Liver (tissue), 9 donors: ENCODE measurements around the gene LIPG. TPM values are rescaled to one million over a fixed set of nuclear protein-coding genes. Genes with fewer than 3 reads are reported as not detected.

ENCODE experiments used
- DNase-seq: peaks from one replicate; pipeline ENCODE4 v3.0.0-alpha.2; 2017; ENCODE audit warnings: low spot score
- H3K27ac ChIP-seq, 2 donors: one replicate each; pipeline ENCODE4 v1.7.0; 2013; ENCODE audit warnings: inconsistent platforms in 2 of 2, low read length in 2 of 2, control low read depth in 1 of 2, low read depth in 1 of 2, mild to moderate bottlenecking in 1 of 2
- H3K27me3 ChIP-seq, 4 donors: one replicate each; pipeline versions ENCODE4 v1.6.1 to v1.7.0; 2013; ENCODE audit warnings: low read length in 3 of 4, inconsistent platforms in 1 of 4, mild to moderate bottlenecking in 1 of 4, moderate library complexity in 1 of 4; ENCODE audit not compliant: control insufficient read depth in 4 of 4, insufficient read depth in 4 of 4
- H3K36me3 ChIP-seq, 4 donors: one replicate each; pipeline versions ENCODE4 v1.6.1 to v1.7.0; 2013; ENCODE audit warnings: low read length in 3 of 4, mild to moderate bottlenecking in 3 of 4, low read depth in 1 of 4, moderate library complexity in 1 of 4; ENCODE audit not compliant: control insufficient read depth in 4 of 4, insufficient read depth in 3 of 4
- H3K4me1 ChIP-seq, 4 donors: one replicate each; pipeline versions ENCODE4 v1.6.1 to v1.7.0; 2013; ENCODE audit warnings: low read length in 3 of 4, mild to moderate bottlenecking in 3 of 4, moderate library complexity in 1 of 4; ENCODE audit not compliant: control insufficient read depth in 4 of 4, insufficient read depth in 4 of 4
- H3K4me3 ChIP-seq, 3 donors: one replicate each; pipeline versions ENCODE4 v1.6.1 to v1.7.0; 2013; ENCODE audit warnings: low read length in 3 of 3, control low read depth in 1 of 3, low read depth in 1 of 3, mild to moderate bottlenecking in 1 of 3
- H3K9ac ChIP-seq, 2 donors: one replicate each; pipeline ENCODE4 v1.7.0; 2013; ENCODE audit warnings: low read length in 2 of 2, mild to moderate bottlenecking in 2 of 2, moderate library complexity in 2 of 2, control low read depth in 1 of 2, low read depth in 1 of 2
- H3K9me3 ChIP-seq, 4 donors: one replicate each; pipeline versions ENCODE4 v1.6.1 to v1.7.0; 2013; ENCODE audit warnings: low read length in 3 of 4; ENCODE audit not compliant: control insufficient read depth in 4 of 4
- ATF3 ChIP-seq: IDR thresholded peaks from 2 replicates; pipeline ENCODE4 v1.6.1; 2016; ENCODE audit warnings: antibody characterized with exemption
- EGR1 ChIP-seq, 2 donors: IDR thresholded peaks; 2 replicates each; pipeline ENCODE4 v1.6.1; 2016 to 2018; ENCODE audit warnings: antibody characterized with exemption in 2 of 2, low read depth in 2 of 2
- FOXA1 ChIP-seq: IDR thresholded peaks from 2 replicates; pipeline ENCODE4 v1.6.1; 2016; ENCODE audit warnings: antibody characterized with exemption
- GABPA ChIP-seq, 2 donors: IDR thresholded peaks in 1 of 2; conservative IDR thresholded peaks in 1 of 2; 2 replicates each; pipeline ENCODE4 v1.6.1; 2016; ENCODE audit warnings: antibody characterized with exemption in 2 of 2, mild to moderate bottlenecking in 1 of 2, moderate library complexity in 1 of 2
- HNF4A ChIP-seq, 2 donors: conservative IDR thresholded peaks; 2 replicates each; pipeline ENCODE4 v1.6.1; 2016; ENCODE audit warnings: antibody characterized with exemption in 2 of 2, mild to moderate bottlenecking in 2 of 2
- HNF4G ChIP-seq: IDR thresholded peaks from 2 replicates; pipeline ENCODE4 v1.6.1; 2016; ENCODE audit warnings: antibody characterized with exemption
- NR2F2 ChIP-seq: IDR thresholded peaks from 2 replicates; pipeline ENCODE4 v1.6.1; 2016; ENCODE audit warnings: antibody characterized with exemption
- RAD21 ChIP-seq, 2 donors: IDR thresholded peaks; 2 replicates each; pipeline ENCODE4 v1.6.1; 2016; ENCODE audit warnings: antibody characterized with exemption in 2 of 2, mild to moderate bottlenecking in 2 of 2
- RXRA ChIP-seq, 2 donors: IDR thresholded peaks; 2 replicates each; pipeline ENCODE4 v1.6.1; 2017 to 2018; ENCODE audit warnings: antibody characterized with exemption in 2 of 2, mild to moderate bottlenecking in 1 of 2
- SP1 ChIP-seq: IDR thresholded peaks from 2 replicates; pipeline ENCODE4 v1.6.1; 2018; ENCODE audit warnings: antibody characterized with exemption, mild to moderate bottlenecking
- TAF1 ChIP-seq: conservative IDR thresholded peaks from 2 replicates; pipeline ENCODE4 v1.6.1; 2016; ENCODE audit warnings: antibody characterized with exemption, mild to moderate bottlenecking
- ZBTB33 ChIP-seq: IDR thresholded peaks from 2 replicates; pipeline ENCODE4 v1.6.1; 2016; ENCODE audit warnings: antibody characterized with exemption
- WGBS: extraction: QIAGEN DNeasy Blood & Tissue Kit; methylation state at CpG from one replicate; pipeline ENCODE4 v1.1.7; 2013; 5-methylcytosine and 5-hydroxymethylcytosine counted together
- polyA plus RNA-seq, 2 donors: library from polyadenylated mRNA; stranded (reverse) in 1 of 2; unstranded in 1 of 2; fragments of 200-250 nt in 1 of 2; fragments of >200 nt in 1 of 2; fragmentation: Nextera tagmentation in 1 of 2; extraction: Ambion mirVana in 1 of 2; gene quantifications; one replicate each; pipeline versions ENCODE4 v1.2.1 to v1.2.3, GENCODE V29; 2013 to 2015
- total RNA-seq, 2 donors: library from RNA; depleted of rRNA; stranded (reverse); fragments of >200 nt; gene quantifications; one replicate each; pipeline ENCODE4 v1.2.3, GENCODE V29; 2014
- TF ChIP-seq, protein P1 (sequence below): IDR thresholded peaks from 2 replicates; pipeline ENCODE4 v1.6.1; 2016; ENCODE audit warnings: antibody characterized with exemption
- TF ChIP-seq, protein P2 (sequence below): IDR thresholded peaks from 2 replicates; pipeline ENCODE4 v1.6.1; 2016; ENCODE audit warnings: antibody characterized with exemption, mild to moderate bottlenecking
- TF ChIP-seq, protein P3 (sequence below): fragments of 150-350 bp; IDR thresholded peaks from 2 replicates; pipeline ENCODE4 v1.5.1; 2017; ENCODE audit warnings: improper control_type of control experiment, low read depth, low read length; ENCODE audit not compliant: missing input control
- donor health status: healthy.
- donor health status: healthy.
- donor health status: healthy.
- donor health status: healthy.
- donor health status: healthy.

LIPG gene
- total and polyA plus RNA-seq, 4 donors = 2.8 to 150 (median 39.7) TPM

DNA sequence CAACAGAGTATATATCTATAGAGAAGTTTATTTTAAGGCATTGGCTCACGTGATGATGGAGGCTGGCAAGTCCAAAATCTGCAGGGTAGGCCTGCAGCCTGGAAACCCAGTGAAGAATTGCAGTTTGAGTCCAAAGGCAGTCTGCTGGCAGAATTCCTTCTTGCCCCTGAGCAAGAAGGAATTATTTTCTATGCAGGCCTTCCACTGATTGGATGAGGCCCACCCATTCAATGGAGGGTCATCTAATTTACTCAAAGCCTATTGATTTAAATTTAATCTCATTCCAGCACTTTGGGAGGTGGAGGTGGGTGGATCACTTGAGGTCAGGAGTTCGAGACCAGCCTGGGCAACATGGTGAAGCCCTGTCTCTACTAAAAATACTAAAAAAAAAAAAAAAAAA is 44.4 kb upstream of the LIPG start:
- DNase-seq = no peak
- H3K27me3 ChIP-seq = no peaks in the 10 kb centered on the region
- 96% methylated on average over 2 of the region's 2 CpGs for WGBS
- H3K4me3 ChIP-seq = no peak overlapping the region
- H3K4me1 ChIP-seq = peaks cover 0 to 6% (median 4%) of the 10 kb centered on the region in 4 donors
- no peaks in the 10 kb centered on the region for H3K9me3 ChIP-seq
- no peak overlapping the region for H3K27ac ChIP-seq
- no peak overlapping the region for H3K9ac ChIP-seq
- TF ChIP-seq RXRA (IDR thresholded peaks at IDR 0.05) (no peak), FOXA1 (no peak), ZBTB33 (no peak), NR2F2 (no peak), HNF4G (no peak), GABPA (IDR thresholded peaks at IDR 0.05 in 1 of 2, conservative IDR thresholded peaks at IDR 0.05 in 1 of 2) (no peak), HNF4A (conservative IDR thresholded peaks at IDR 0.05) (no peak), ATF3 (no peak), TAF1 (no peak), EGR1 (IDR thresholded peaks at IDR 0.05; ENCODE audit: low read depth in 2 of 2) (no peak)
- TF ChIP-seq, protein P1, sequence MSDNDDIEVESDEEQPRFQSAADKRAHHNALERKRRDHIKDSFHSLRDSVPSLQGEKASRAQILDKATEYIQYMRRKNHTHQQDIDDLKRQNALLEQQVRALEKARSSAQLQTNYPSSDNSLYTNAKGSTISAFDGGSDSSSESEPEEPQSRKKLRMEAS = no peak
- TF ChIP-seq, protein P2, sequence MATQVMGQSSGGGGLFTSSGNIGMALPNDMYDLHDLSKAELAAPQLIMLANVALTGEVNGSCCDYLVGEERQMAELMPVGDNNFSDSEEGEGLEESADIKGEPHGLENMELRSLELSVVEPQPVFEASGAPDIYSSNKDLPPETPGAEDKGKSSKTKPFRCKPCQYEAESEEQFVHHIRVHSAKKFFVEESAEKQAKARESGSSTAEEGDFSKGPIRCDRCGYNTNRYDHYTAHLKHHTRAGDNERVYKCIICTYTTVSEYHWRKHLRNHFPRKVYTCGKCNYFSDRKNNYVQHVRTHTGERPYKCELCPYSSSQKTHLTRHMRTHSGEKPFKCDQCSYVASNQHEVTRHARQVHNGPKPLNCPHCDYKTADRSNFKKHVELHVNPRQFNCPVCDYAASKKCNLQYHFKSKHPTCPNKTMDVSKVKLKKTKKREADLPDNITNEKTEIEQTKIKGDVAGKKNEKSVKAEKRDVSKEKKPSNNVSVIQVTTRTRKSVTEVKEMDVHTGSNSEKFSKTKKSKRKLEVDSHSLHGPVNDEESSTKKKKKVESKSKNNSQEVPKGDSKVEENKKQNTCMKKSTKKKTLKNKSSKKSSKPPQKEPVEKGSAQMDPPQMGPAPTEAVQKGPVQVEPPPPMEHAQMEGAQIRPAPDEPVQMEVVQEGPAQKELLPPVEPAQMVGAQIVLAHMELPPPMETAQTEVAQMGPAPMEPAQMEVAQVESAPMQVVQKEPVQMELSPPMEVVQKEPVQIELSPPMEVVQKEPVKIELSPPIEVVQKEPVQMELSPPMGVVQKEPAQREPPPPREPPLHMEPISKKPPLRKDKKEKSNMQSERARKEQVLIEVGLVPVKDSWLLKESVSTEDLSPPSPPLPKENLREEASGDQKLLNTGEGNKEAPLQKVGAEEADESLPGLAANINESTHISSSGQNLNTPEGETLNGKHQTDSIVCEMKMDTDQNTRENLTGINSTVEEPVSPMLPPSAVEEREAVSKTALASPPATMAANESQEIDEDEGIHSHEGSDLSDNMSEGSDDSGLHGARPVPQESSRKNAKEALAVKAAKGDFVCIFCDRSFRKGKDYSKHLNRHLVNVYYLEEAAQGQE = no peak
- TF ChIP-seq, protein P3, sequence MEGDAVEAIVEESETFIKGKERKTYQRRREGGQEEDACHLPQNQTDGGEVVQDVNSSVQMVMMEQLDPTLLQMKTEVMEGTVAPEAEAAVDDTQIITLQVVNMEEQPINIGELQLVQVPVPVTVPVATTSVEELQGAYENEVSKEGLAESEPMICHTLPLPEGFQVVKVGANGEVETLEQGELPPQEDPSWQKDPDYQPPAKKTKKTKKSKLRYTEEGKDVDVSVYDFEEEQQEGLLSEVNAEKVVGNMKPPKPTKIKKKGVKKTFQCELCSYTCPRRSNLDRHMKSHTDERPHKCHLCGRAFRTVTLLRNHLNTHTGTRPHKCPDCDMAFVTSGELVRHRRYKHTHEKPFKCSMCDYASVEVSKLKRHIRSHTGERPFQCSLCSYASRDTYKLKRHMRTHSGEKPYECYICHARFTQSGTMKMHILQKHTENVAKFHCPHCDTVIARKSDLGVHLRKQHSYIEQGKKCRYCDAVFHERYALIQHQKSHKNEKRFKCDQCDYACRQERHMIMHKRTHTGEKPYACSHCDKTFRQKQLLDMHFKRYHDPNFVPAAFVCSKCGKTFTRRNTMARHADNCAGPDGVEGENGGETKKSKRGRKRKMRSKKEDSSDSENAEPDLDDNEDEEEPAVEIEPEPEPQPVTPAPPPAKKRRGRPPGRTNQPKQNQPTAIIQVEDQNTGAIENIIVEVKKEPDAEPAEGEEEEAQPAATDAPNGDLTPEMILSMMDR = no peak
- no peaks in the 10 kb centered on the region for H3K36me3 ChIP-seq

GRCh38 chr18:49519101-49519971 is 42.5 kb upstream of the LIPG start:
- no peak for TF ChIP-seq SP1
- TF ChIP-seq RAD21 (IDR thresholded peaks at IDR 0.05) = no peak
- no peaks in the 10 kb centered on the region for H3K27me3 ChIP-seq
- DNase-seq = no peak
- no peak overlapping the region for H3K27ac ChIP-seq
- H3K4me3 ChIP-seq = no peak overlapping the region
- 87% methylated on average over 10 of the region's 10 CpGs for WGBS
- no peaks in the 10 kb centered on the region for H3K9me3 ChIP-seq
- H3K4me1 ChIP-seq = peaks cover 0 to 4% (median 4%) of the 10 kb centered on the region in 4 donors
- H3K36me3 ChIP-seq = no peaks in the 10 kb centered on the region
- H3K9ac ChIP-seq = no peak overlapping the region
